OCI-LY1 (cell line): ENCODE data around the gene OR52K2.

Experiments used
- H2AFZ ChIP-seq: fragments of 200-600 bp; sonication (generic), shearing (Covaris generic); 2 replicates; pipeline ENCODE4 v1.6.0; 2014; ENCODE audit warnings: antibody characterized with exemption, mild to moderate bottlenecking, low read length
- H3F3A ChIP-seq: fragments of 200-600 bp; sonication (generic), shearing (Covaris generic); 2 replicates; pipeline ENCODE4 v1.6.0; 2014; ENCODE audit warnings: mild to moderate bottlenecking, antibody characterized with exemption, low read length, moderate library complexity; ENCODE audit not compliant: insufficient read depth
- H3K27ac ChIP-seq: fragments of 200-600 bp; sonication (generic); 2 replicates; pipeline ENCODE4 v1.5.1; 2014; ENCODE audit warnings: low read length, mixed run types, mild to moderate bottlenecking, low read depth; ENCODE audit not compliant: poor library complexity, severe bottlenecking
- H3K27me3 ChIP-seq: fragments of 200-600 bp; sonication (generic); 2 replicates; pipeline ENCODE4 v1.6.0; 2014; ENCODE audit warnings: antibody characterized with exemption, mild to moderate bottlenecking, low read length, moderate library complexity; ENCODE audit not compliant: insufficient read depth
- H3K36me3 ChIP-seq: fragments of 200-600 bp; sonication (generic); 2 replicates; pipeline ENCODE4 v1.6.1; 2014; ENCODE audit warnings: mild to moderate bottlenecking, antibody characterized with exemption, low read length, moderate library complexity, mixed read lengths; ENCODE audit not compliant: insufficient read depth
- H3K4me1 ChIP-seq: fragments of 200-600 bp; sonication (generic); 2 replicates; pipeline ENCODE4 v1.5.1; 2014; ENCODE audit warnings: mild to moderate bottlenecking, low read length, moderate library complexity; ENCODE audit not compliant: insufficient read depth, severe bottlenecking
- H3K4me2 ChIP-seq: fragments of 200-600 bp; sonication (generic), shearing (Covaris generic); 2 replicates; pipeline ENCODE4 v1.6.1; 2014; ENCODE audit warnings: low read length
- H3K4me3 ChIP-seq: fragments of 200-600 bp; sonication (generic); 2 replicates; pipeline ENCODE4 v1.5.1; 2014; ENCODE audit warnings: low read length, low read depth, mild to moderate bottlenecking, mixed read lengths; ENCODE audit not compliant: poor library complexity, severe bottlenecking
- H3K79me2 ChIP-seq: fragments of 200-600 bp; shearing (Covaris generic); 2 replicates; pipeline ENCODE4 v1.6.1; 2016; ENCODE audit warnings: mixed run types, low read length, mixed read lengths; ENCODE audit not compliant: insufficient read depth
- H3K9ac ChIP-seq: fragments of 200-600 bp; sonication (generic), shearing (Covaris generic); 2 replicates; pipeline ENCODE4 v1.6.1; 2014; ENCODE audit warnings: mild to moderate bottlenecking, low read length, mixed read lengths
- H3K9me2 ChIP-seq: fragments of 200-600 bp; sonication (generic), shearing (Covaris generic); 2 replicates; pipeline ENCODE4 v1.6.1; 2014; ENCODE audit warnings: low read depth, mild to moderate bottlenecking, low read length, mixed read lengths
- H3K9me3 ChIP-seq: fragments of 200-600 bp; shearing (Covaris generic); 2 replicates; pipeline ENCODE4 v1.6.1; 2014; ENCODE audit warnings: low read length, mixed read lengths
- H4K20me1 ChIP-seq: fragments of 200-600 bp; sonication (generic), shearing (Covaris generic); 2 replicates; pipeline ENCODE4 v1.6.0; 2016; ENCODE audit warnings: mild to moderate bottlenecking, low read length; ENCODE audit not compliant: insufficient read depth
- EZH2 ChIP-seq: fragments of 200-600 bp; sonication (generic), shearing (Covaris generic); IDR thresholded peaks from 2 replicates; pipeline ENCODE4 v1.8.0; 2017; ENCODE audit warnings: borderline replicate concordance, mixed run types, mild to moderate bottlenecking, antibody characterized with exemption, low read length, moderate library complexity, mixed read lengths
- TF ChIP-seq, protein P1 (sequence below): fragments of 200-600 bp; sonication (generic), shearing (Covaris generic); IDR thresholded peaks from 2 replicates; pipeline ENCODE4 v1.5.1; 2017; ENCODE audit warnings: mild to moderate bottlenecking, antibody characterized with exemption, low read length, moderate library complexity, mixed read lengths

The OR52K2 gene

DNA sequence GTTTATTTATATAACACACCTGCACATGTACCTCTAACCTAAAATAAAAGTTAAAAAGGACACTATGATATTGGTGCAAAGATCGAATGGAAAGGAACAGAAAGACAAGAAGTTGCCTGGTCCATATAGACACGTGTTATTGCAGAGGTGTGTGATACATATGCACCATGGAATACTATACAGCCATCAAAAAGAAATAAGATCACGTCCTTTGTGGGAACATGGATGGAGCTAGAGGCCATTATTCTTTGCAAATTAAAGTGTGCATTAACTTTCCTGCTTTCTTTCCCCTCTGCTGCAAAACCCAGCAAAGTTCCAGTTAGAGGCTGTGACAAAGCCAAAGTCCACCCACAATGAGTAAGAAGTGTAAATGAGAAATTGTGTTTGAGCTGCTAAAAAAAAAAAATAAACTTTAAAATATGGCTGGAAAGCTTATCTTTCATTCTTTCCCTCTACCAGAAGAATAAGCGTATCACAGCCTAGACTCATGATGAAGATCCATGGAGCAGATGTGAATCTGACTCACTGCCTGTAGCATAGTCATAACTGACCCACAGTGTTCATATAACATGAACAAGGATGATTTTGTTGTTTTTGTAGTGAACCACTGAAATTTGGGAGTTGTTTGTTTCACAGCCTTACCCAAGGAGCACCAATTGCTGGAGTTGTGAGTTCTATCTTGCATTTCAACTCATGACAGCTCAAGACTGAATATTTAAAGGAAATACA is 42.9 kb downstream of the OR52K2 start:
- H3K4me2 ChIP-seq, result no peak overlapping the region
- no peaks in the 10 kb centered on the region for H3K9me2 ChIP-seq
- H3K36me3 ChIP-seq, result no peaks in the 10 kb centered on the region
- H3F3A ChIP-seq, result no peaks in the 10 kb centered on the region
- H3K27me3 ChIP-seq, result no peaks in the 10 kb centered on the region
- H3K79me2 ChIP-seq, result no peaks in the 10 kb centered on the region
- H2AFZ ChIP-seq, result no peak overlapping the region
- no peaks in the 10 kb centered on the region for H3K4me1 ChIP-seq
- no peaks in the 10 kb centered on the region for H4K20me1 ChIP-seq
- H3K9ac ChIP-seq, result no peak overlapping the region
- H3K27ac ChIP-seq, result no peak overlapping the region
- no peak for TF ChIP-seq EZH2
- TF ChIP-seq, protein P1, sequence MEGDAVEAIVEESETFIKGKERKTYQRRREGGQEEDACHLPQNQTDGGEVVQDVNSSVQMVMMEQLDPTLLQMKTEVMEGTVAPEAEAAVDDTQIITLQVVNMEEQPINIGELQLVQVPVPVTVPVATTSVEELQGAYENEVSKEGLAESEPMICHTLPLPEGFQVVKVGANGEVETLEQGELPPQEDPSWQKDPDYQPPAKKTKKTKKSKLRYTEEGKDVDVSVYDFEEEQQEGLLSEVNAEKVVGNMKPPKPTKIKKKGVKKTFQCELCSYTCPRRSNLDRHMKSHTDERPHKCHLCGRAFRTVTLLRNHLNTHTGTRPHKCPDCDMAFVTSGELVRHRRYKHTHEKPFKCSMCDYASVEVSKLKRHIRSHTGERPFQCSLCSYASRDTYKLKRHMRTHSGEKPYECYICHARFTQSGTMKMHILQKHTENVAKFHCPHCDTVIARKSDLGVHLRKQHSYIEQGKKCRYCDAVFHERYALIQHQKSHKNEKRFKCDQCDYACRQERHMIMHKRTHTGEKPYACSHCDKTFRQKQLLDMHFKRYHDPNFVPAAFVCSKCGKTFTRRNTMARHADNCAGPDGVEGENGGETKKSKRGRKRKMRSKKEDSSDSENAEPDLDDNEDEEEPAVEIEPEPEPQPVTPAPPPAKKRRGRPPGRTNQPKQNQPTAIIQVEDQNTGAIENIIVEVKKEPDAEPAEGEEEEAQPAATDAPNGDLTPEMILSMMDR, result no peak
- no peak overlapping the region for H3K4me3 ChIP-seq
- H3K9me3 ChIP-seq, result no peaks in the 10 kb centered on the region

DNA sequence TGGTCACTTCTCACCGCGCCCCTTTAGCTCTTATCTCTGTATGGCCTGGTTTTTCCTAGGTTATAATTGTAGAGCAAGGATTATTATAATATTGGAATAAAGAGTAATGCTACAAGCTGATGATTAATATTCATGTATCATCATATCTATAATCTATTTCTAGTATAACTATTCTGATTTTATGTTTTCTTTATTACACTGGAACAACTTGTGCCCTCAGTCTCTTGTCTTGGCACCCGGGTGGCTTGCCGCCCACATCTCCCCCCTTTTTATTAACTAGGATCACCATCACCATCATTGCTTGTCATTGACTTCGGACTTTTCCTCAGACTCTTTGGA is 44.4 kb downstream of the OR52K2 start:
- no peaks in the 10 kb centered on the region for H3K36me3 ChIP-seq
- H2AFZ ChIP-seq, result no peak overlapping the region
- H3K79me2 ChIP-seq, result no peaks in the 10 kb centered on the region
- no peak overlapping the region for H3K27ac ChIP-seq
- H3K4me2 ChIP-seq, result no peak overlapping the region
- no peak overlapping the region for H3K9ac ChIP-seq
- H4K20me1 ChIP-seq, result no peaks in the 10 kb centered on the region
- TF ChIP-seq, protein P1, result no peak; the same call in 1 of the 2 replicates
- TF ChIP-seq EZH2, result no peak
- no peaks in the 10 kb centered on the region for H3K27me3 ChIP-seq
- no peaks in the 10 kb centered on the region for H3K9me2 ChIP-seq
- H3F3A ChIP-seq, result no peaks in the 10 kb centered on the region
- H3K4me1 ChIP-seq, result no peaks in the 10 kb centered on the region
- no peak overlapping the region for H3K4me3 ChIP-seq
- H3K9me3 ChIP-seq, result no peaks in the 10 kb centered on the region

DNA sequence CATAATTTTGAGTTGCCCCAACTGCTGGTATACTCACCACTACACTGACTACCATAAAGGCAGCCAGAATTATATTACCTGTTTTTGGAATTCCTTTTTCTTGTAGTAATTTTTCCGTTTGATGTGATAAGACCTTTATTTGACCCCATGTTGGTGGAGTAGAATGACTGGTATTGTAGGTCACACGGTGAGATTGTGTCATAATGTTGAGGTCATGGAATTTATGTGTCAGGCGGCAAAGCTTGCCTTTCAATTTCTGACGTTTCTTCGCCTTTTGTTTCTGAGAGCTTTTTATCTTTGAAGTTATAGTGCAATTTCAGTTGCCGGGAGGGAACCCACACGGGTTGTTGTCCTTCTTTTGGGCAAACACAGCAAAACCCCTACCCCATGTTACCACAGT is 46.4 kb downstream of the OR52K2 start:
- no peak overlapping the region for H2AFZ ChIP-seq
- no peaks in the 10 kb centered on the region for H3K4me1 ChIP-seq
- no peak overlapping the region for H3K27ac ChIP-seq
- no peaks in the 10 kb centered on the region for H3K36me3 ChIP-seq
- H3K9me2 ChIP-seq, result no peaks in the 10 kb centered on the region
- H3F3A ChIP-seq, result no peaks in the 10 kb centered on the region
- no peak overlapping the region for H3K4me3 ChIP-seq
- no peak overlapping the region for H3K9ac ChIP-seq
- H4K20me1 ChIP-seq, result no peaks in the 10 kb centered on the region
- H3K4me2 ChIP-seq, result no peak overlapping the region
- H3K9me3 ChIP-seq, result no peaks in the 10 kb centered on the region
- no peaks in the 10 kb centered on the region for H3K27me3 ChIP-seq
- no peaks in the 10 kb centered on the region for H3K79me2 ChIP-seq
- TF ChIP-seq, protein P1, result no peak
- no peak for TF ChIP-seq EZH2
